Mucosa of descending colon (tissue), 3 donors: ENCODE data around the gene DNASE2. TPM values are rescaled to one million over a fixed set of nuclear protein-coding genes. Genes with fewer than 3 reads are reported as not detected.
"Not testable (repeated sequence)": the region's sequence is repeated elsewhere in the genome, so short reads cannot be mapped to it uniquely, and the experiment has no call there.

ENCODE experiments used
- ATAC-seq: fragments of 200-7000 bp; cut with Tn5 transposase; one replicate; pipeline ENCODE4 v1.9.1; 2020; ENCODE audit warnings: mild to moderate bottlenecking, moderate library complexity
- DNase-seq, 3 donors: peaks; one replicate each; pipeline ENCODE4 v3.0.0-alpha.2; 2020
- H3K36me3 ChIP-seq: fragments of 200-600 bp; one replicate; pipeline ENCODE4 v1.8.0; 2021; ENCODE audit warnings: low read depth, mild to moderate bottlenecking
- H3K4me1 ChIP-seq: fragments of 200-600 bp; one replicate; pipeline ENCODE4 v1.8.0; 2021; ENCODE audit warnings: low read depth, mild to moderate bottlenecking
- H3K4me3 ChIP-seq: fragments of 200-600 bp; one replicate; pipeline ENCODE4 v1.8.0; 2021; ENCODE audit warnings: mild to moderate bottlenecking
- H3K9me3 ChIP-seq: fragments of 200-600 bp; one replicate; pipeline ENCODE4 v1.8.0; 2021; ENCODE audit warnings: mild to moderate bottlenecking
- intact Hi-C, 2 donors: fragments of 100-400 bp; cut with DNase I in 1 of 2; cut with micrococcal nuclease in 1 of 2; formaldehyde crosslinking; loops; one replicate each; pipeline versions ENCODE4 v1.11.0 to v1.11.1; 2022; cut with DNase I, micrococcal nuclease
- total RNA-seq, 3 donors: library from RNA; stranded (reverse); fragmentation: NEBNext Ultra II Directional in 2 of 3; extraction: Animal tissue kit (Norgen Biotek cat#: 25700) in 2 of 3; gene quantifications; one replicate each; pipeline versions ENCODE4 v1.2.1 to v1.2.4, GENCODE V29; 2021 to 2023
- TF ChIP-seq, protein P1 (sequence below): fragments of 200-600 bp; IDR thresholded peaks from one replicate; pipeline ENCODE4 v1.8.0; 2022; ENCODE audit warnings: antibody characterized with exemption, mild to moderate bottlenecking
- donor health status: DM: no; HTN: no; CAD: no; lungs with moderate emphysema.
- donor health status: DM: no; HTN: no; CAD: no.
- donor health status: DM: no; HTN: yes; CAD: no.

The DNASE2 gene
- total RNA-seq, 3 donors from 2014 or later = 22.8 to 31.8 (median 30.3) TPM

DNA sequence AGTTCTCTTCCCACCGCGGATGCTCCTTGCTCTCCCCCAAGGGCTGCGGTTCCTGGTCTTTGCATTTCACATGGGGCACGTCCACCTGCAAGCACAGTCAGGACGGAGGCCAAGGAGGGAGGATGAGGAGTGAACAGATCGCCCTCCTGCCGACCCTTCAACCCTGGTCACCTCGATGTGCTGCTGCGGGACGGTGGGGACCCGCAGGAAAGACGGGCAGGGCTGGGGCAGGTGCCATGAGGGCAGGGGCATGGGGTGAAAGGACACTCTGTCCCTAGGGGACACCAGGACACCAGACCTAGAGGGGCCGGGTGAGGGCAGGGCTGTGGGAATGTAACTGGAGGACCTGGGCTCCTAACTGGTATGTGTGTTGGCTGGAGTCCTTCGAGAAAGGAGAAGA lies 37.0 kb upstream of the DNASE2 start:
- DNase-seq (no peak), ATAC-seq (no peak)
- no peaks in the 10 kb centered on the region for H3K9me3 ChIP-seq
- TF ChIP-seq, protein P1, sequence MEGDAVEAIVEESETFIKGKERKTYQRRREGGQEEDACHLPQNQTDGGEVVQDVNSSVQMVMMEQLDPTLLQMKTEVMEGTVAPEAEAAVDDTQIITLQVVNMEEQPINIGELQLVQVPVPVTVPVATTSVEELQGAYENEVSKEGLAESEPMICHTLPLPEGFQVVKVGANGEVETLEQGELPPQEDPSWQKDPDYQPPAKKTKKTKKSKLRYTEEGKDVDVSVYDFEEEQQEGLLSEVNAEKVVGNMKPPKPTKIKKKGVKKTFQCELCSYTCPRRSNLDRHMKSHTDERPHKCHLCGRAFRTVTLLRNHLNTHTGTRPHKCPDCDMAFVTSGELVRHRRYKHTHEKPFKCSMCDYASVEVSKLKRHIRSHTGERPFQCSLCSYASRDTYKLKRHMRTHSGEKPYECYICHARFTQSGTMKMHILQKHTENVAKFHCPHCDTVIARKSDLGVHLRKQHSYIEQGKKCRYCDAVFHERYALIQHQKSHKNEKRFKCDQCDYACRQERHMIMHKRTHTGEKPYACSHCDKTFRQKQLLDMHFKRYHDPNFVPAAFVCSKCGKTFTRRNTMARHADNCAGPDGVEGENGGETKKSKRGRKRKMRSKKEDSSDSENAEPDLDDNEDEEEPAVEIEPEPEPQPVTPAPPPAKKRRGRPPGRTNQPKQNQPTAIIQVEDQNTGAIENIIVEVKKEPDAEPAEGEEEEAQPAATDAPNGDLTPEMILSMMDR = no peak
- no peak overlapping the region for H3K4me3 ChIP-seq
- H3K4me1 ChIP-seq = peaks cover 10% of the 10 kb centered on the region
- intact Hi-C loops = no loop called here
- peaks cover 5% of the 10 kb centered on the region for H3K36me3 ChIP-seq

DNA sequence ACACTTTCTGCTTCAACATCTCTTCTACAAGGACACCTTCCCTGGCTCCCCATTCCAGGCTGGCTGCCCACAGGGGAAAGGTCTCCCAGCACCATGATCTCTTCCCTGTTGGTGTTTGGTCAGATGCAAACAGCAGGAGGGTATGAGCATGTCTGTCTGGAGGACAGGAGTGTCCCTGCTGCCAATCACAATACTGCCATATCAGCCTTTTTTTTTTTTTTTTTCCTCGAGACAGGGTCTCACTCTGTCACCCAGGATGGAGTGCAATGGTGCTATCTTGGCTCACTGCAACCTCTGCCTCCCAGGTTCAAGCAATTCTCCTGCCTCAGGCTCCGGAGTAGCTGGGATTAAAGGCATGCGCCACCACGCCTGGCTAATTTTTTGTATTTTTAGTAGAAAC lies 34.6 kb upstream of the DNASE2 start:
- intact Hi-C loops, H3K9me3 ChIP-seq, ATAC-seq, H3K36me3 ChIP-seq, H3K4me3 ChIP-seq, DNase-seq: not testable (repeated sequence)
- H3K4me1 ChIP-seq = peaks cover 17% of the 10 kb centered on the region

DNA sequence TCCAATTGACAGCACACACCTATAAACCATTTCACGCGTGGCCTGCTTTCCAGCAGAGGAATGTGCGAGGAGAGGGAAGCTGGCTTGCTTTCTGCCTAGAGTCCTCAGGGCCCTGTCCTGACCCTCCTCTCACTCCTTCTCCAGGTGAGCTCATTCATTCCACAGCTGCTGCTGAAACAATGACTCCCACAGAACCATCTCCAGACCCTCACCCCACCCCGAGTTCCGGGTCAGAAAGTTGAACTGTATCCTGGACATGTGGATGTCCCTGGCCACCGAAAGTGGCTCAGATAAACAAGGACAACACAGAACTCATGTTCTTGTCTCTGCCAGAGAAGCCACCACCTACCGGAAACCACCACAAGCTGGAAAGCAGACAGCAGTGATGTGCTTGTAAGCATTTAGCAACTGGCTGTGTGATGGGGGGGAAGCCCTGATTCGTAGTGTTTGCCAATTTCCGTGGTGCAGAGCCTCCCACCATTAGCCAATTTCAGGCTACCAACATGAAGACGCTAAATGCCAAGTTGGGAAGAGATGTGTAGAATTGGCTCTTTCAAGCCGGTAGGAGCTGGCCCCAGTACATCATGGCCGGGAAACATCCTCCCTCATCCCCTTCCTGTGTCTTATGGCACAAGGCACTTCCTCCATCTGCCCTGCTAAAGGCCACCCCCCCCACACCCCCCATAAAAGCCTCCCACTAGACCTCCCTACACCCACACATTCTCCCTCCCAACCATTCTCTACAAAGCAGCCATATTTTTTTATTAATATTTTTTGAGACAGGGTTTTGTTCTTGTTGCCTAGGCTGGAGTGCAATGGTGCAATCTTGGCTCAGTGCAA lies 32.8 kb upstream of the DNASE2 start:
- peak; percentile 67 for ATAC-seq
- Histone ChIP-seq H3K9me3 (no peaks in the 10 kb centered on the region), H3K36me3 (no peaks in the 10 kb centered on the region), H3K4me1 (peaks cover 13% of the 10 kb centered on the region), H3K4me3 (no peak overlapping the region)
- TF ChIP-seq, protein P1 = no peak
- intact Hi-C loops = no loop called here
- DNase-seq = peak in 1 of 3 donors; percentile 37

DNA sequence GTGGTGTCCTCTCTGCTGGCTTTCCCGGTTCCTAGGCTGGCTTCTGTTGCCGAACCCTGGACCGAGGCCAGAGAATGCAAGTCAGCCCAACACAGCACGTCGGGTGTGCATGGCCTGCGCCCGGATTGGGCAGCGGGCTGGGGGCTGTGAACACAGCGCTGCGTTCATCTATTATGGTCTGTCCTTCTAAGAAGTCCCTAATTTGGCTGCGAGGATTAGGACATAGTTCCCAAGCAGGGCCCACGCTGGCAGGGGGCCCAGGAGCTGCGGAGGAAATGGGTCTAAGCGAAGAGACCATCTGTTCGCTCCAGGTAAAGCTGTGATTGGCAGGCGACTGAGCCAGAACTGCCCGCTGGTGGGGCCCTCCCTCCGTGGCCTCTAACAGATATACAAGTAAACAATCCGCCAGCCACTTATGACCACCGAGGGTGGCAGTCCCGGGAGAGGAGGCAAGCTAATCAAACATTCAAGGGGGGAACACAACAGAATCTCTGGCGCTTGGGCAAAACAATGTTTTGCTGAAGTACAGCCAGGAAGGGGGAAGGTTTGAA lies 31.8 kb upstream of the DNASE2 start:
- H3K4me1 ChIP-seq = peaks cover 9% of the 10 kb centered on the region
- H3K36me3 ChIP-seq = no peaks in the 10 kb centered on the region
- H3K4me3 ChIP-seq = no peak overlapping the region
- intact Hi-C loops = no loop called here
- ATAC-seq (peak; percentile 66), DNase-seq (peak; percentile 58 to 70 (median 62))
- TF ChIP-seq, protein P1 = no peak
- H3K9me3 ChIP-seq = no peaks in the 10 kb centered on the region

DNA sequence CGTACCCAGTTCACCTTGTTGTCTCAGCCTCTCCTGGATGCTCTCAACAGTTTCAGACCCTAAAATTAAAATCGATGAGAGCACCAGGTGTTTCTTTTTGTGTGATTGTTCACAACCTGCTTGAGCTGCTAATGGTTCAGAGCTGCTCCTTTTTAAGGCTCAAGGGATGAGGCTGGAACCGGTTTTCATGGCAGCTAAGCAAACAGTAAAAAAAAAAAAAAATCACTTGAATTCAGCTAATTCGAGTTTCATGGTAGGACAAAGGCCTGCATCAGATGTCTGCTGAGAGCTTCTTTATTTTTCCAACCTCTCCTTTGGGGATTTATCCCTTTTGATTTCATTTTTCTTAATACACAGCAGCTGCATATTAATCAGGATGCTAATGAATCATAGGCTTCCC lies 31.3 kb upstream of the DNASE2 start:
- no peak overlapping the region for H3K4me3 ChIP-seq
- no peaks in the 10 kb centered on the region for H3K9me3 ChIP-seq
- DNase-seq (no peak), ATAC-seq (no peak)
- H3K36me3 ChIP-seq = no peaks in the 10 kb centered on the region
- H3K4me1 ChIP-seq = peaks cover 9% of the 10 kb centered on the region
- intact Hi-C loops = no loop called here
- TF ChIP-seq, protein P1 = no peak

DNA sequence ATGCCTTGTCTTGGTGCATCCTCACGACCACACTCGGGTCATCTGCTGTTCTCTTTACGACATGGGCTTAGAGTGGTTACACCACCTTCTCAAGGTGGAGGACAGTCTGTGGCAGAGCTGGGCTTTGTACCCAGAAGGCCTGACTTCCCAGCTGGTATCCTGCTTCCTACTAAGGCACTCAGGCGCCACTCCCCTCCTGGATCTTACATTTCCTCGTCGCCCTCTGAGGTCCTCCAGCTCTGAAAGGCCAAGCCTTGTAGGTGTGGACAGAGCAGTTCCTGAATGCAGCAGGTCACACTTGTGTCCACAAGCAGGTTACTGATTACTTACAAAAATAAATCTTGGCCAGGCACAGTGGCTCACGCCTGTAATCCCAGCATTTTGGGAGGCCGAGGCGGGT lies 25.9 kb upstream of the DNASE2 start:
- Histone ChIP-seq H3K4me1 (peaks cover under 1% of the 10 kb centered on the region), H3K4me3 (no peak overlapping the region), H3K9me3 (no peaks in the 10 kb centered on the region), H3K36me3 (no peaks in the 10 kb centered on the region)
- DNase-seq (no peak), ATAC-seq (peak; percentile 91)
- intact Hi-C loops = no loop called here
- TF ChIP-seq, protein P1 = no peak
